ENCODE data around the gene ANKRD40.

Gene ANKRD40

DNA sequence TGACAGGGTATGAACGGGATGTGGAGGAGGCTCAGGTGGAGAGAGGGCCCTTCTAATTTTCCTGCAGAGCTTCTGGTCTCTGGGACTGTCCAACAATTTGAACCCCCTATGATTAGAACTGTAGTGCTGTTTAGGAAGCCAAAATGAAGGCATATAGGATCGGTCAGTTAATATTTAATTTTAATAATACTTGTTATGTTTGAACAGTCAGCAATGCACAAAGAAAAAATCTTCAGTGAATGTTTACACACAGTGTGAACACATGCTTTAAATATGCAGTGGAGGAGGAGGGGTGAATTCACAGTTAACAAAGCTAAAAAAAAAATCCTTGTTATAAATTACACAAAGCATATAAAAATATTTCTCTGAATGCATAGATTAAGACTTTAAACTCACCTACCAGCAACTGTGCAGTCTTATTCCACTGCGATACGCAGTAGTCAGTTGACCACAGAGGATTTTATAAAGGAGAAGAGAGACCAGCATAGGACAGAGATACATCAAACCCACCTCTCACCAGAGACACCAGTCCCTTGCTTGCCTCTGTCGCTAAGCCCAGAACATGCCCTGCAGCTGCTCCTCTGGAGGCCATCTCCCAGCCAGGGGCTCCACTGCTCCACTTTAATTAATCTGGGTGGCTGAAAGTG is 14.6 kb downstream of the ANKRD40 start:
- no peak overlapping the region for H3K27ac ChIP-seq

DNA sequence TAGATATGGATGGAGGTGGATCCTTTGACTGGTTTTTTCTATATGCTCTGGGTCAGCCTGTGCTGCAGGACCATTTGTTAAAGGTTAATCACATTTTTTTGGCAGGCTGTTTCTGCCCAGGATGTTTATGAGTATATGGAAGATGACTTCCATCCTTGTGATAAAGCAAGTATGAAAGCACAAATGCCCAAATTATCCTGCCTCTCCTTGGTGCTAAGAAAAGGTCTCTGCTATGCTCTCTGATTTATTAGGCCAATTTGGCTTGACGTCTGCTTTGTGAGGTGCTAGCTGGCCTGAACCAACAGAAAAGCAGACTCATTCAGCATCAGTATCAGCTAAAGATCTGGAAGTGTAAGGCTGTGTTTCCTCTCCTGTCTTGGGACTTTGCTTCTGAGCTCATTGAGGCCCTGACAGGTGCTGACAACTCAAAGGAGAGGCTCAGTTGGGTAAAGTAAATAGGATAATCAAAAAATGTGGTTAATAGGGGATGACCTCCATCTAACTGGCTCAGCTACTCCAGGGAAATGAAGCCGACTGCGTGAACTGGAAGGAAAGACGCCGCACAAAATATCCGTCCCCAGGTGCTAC is 15.2 kb downstream of the ANKRD40 start:
- no peak for TF ChIP-seq ZFX (IDR thresholded peaks at IDR 0.05)
- TF ChIP-seq, protein P1, sequence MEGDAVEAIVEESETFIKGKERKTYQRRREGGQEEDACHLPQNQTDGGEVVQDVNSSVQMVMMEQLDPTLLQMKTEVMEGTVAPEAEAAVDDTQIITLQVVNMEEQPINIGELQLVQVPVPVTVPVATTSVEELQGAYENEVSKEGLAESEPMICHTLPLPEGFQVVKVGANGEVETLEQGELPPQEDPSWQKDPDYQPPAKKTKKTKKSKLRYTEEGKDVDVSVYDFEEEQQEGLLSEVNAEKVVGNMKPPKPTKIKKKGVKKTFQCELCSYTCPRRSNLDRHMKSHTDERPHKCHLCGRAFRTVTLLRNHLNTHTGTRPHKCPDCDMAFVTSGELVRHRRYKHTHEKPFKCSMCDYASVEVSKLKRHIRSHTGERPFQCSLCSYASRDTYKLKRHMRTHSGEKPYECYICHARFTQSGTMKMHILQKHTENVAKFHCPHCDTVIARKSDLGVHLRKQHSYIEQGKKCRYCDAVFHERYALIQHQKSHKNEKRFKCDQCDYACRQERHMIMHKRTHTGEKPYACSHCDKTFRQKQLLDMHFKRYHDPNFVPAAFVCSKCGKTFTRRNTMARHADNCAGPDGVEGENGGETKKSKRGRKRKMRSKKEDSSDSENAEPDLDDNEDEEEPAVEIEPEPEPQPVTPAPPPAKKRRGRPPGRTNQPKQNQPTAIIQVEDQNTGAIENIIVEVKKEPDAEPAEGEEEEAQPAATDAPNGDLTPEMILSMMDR (conservative IDR thresholded peaks at IDR 0.05): no peak
- H3K27ac ChIP-seq: no peak overlapping the region; the same call in 1 of the 2 replicates

More for the DNA sequence above, 14.6 kb downstream of the ANKRD40 start:
- no peak for TF ChIP-seq ZFX (IDR thresholded peaks at IDR 0.05)
- TF ChIP-seq, protein P1 (conservative IDR thresholded peaks at IDR 0.05): no peak

DNA sequence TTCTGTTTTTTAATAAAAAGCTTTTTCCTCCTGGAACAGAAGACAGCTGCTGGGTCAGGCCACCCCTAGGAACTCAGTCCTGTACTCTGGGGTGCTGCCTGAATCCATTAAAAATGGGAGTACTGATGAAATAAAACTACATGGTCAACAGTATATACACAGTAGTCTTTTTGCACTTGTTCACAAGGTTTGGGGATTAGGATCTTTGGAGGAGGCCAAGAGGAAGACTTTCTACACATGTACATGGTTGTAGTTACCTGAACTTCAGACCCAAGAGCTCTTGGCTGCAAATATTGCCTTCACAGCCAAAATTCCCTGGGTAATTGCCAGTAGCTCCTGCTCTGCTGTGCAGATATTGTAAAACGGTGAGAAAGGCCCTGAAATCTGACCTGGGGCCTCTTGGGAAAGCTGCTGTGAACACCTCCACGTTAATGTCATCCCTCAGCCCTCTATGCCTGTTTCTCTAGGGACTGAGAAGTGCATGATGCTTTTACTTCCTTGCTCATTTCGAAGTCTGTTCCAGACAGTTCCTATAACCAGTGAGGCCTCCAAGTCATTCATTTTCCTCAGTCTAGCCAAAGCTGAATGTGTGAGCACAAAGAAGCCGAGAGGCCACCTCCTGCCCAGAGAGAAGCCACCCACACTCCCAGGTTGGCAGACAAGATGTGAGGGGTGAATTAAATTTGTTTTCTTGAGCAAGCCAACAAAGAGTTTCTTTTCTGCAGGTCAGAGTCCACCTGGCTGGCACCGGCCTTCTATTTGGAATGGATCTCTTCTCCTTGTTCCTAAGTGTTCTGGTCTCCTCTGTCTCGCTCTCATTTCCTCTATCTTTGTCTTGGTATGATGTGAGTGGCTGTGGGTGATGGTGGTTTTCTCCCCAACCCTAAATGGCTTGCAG is 15.9 kb downstream of the ANKRD40 start:
- H3K27ac ChIP-seq: no peak overlapping the region; the same call in 1 of the 2 replicates
- TF ChIP-seq, protein P1 (conservative IDR thresholded peaks at IDR 0.05): no peak
- TF ChIP-seq ZFX (IDR thresholded peaks at IDR 0.05): no peak

DNA sequence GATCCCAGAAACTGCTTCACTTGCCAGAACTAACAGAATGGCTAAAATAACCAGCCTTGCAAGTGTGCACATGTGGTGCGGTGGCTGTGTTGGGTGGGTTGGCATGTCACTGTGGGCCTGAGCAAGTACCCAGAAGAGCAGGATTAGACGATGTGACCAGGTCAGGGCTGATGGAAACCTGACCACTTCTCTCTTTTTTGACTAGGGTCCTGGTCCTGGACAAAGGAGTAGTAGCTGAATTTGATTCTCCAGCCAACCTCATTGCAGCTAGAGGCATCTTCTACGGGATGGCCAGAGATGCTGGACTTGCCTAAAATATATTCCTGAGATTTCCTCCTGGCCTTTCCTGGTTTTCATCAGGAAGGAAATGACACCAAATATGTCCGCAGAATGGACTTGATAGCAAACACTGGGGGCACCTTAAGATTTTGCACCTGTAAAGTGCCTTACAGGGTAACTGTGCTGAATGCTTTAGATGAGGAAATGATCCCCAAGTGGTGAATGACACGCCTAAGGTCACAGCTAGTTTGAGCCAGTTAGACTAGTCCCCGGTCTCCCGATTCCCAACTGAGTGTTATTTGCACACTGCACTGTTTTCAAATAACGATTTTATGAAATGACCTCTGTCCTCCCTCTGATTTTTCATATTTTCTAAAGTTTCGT is 16.7 kb downstream of the ANKRD40 start:
- no peak overlapping the region; the same call in 1 of the 2 replicates for H3K27ac ChIP-seq
- TF ChIP-seq, protein P1 (conservative IDR thresholded peaks at IDR 0.05): no peak

DNA sequence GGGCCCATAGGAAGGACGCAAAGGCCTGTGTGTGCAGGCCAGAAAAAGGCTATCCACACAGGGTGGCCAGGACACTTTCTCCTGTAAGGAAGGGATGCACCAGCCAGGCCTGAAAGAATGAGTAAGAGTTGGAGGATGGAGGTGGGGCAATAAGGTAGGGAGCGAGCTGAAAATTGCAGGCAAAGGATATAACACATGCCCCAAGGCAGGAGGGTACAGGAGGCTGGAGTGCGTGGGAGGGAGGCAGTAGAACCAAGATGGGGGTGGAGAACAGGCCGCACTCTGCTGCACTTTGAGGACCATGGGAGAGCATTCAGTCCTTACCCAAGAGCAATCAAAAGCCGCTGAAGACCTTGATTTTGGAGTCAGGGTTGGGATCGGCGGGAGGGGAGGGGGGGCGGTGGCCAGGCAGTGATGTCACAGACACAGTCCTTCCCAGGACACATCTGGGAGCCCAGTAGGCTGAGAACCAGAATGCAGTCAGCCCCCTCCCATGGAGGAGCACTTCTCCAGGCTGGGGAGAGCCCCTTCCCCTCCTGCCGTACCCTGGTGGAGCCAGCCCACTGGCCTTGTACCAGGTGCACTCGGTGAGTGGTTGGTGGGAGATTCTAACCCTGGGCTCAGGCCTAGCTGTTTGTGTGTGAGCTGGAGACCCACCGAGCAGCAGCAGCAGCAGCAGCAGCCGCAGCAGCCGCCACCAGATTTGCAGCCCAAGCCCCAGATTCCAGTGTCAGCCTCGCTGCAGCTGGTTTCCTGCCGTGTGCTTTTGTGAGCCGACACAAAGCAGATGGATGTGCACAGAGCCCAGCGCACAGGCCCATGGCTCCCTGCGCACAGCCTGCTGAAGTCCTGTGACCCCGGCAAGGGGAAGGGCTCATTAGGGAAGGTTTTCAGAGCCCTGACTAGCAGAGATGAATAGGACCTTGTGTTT is 17.5 kb downstream of the ANKRD40 start:
- no peak for TF ChIP-seq ZFX (IDR thresholded peaks at IDR 0.05)
- TF ChIP-seq, protein P1 (conservative IDR thresholded peaks at IDR 0.05): no peak
- H3K27ac ChIP-seq: no peak overlapping the region

- TF ChIP-seq ZFX (IDR thresholded peaks at IDR 0.05): no peak
- TF ChIP-seq, protein P1 (conservative IDR thresholded peaks at IDR 0.05): no peak
- H3K27ac ChIP-seq: no peak overlapping the region
Measured at GRCh38 chr17:50689251-50689650, 18.5 kb downstream of the ANKRD40 start.
